Retinal pigment epithelial cell (primary cell): ENCODE data around the gene SEMA3F.

Experiments
- DNase-seq: peaks from one replicate; pipeline ENCODE4 v3.0.0-alpha.2; 2010; ENCODE audit warnings: low read depth
- H3K4me3 ChIP-seq: 2 replicates; pipeline ENCODE4 v1.5.1; 2011; ENCODE audit warnings: mild to moderate bottlenecking, low read length, control low read depth, moderate library complexity
- CTCF ChIP-seq: conservative IDR thresholded peaks from 2 replicates; pipeline ENCODE4 v1.5.1; 2011; ENCODE audit warnings: low read depth, low read length, control low read depth, inconsistent platforms

The SEMA3F gene

GRCh38 chr3:50203113-50203808 is 48.1 kb downstream of the SEMA3F start:
- TF ChIP-seq CTCF: no peak
- no peak overlapping the region for H3K4me3 ChIP-seq

GRCh38 chr3:50203809-50204803 is 49.0 kb downstream of the SEMA3F start:
- TF ChIP-seq CTCF: no peak
- H3K4me3 ChIP-seq: no peak overlapping the region
- DNase-seq: no peak

More at GRCh38 chr3:50203113-50203808, 48.1 kb downstream of the SEMA3F start:
- DNase-seq: no peak

GRCh38 chr3:50204804-50205412 is 49.8 kb downstream of the SEMA3F start, which contains the start of gene SLC38A3:
TSS of gene SLC38A3 (plus strand) at chr3:50205271. CDS start at chr3:50214200, 8,929 bp downstream.
- no peak for TF ChIP-seq CTCF
- peak within 1 kb of the TSS; percentile 53 for H3K4me3 ChIP-seq
- DNase-seq: no peak

- no peak for TF ChIP-seq CTCF
- peak overlapping the region; percentile 53 for H3K4me3 ChIP-seq
- DNase-seq: no peak
Observed at GRCh38 chr3:50205413-50206276, 50.5 kb downstream of the SEMA3F start.

GRCh38 chr3:50207359-50208042 is 52.4 kb downstream of the SEMA3F start:
- no peak for DNase-seq
- H3K4me3 ChIP-seq: no peak overlapping the region
- no peak for TF ChIP-seq CTCF
